ENCODE results near the gene VGLL1.

DNA sequence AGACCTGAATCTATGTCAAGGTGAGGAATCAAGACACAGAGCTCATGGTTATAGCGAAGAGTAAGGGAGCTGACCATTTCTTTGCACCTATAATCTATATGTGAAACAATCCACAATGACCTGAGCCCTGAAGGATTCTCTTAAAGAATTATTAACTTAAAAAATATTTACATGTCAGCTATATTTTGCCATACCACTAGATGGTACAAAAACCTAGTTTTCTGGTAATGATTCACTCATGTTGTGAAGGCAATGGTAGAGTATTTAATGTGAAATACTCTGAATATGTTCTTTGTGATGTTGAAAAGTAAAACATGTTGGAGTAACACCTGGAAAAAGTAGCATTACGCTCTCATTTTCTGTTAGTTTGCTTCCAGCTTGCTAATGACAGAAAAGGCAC, 40.0 kb downstream of the VGLL1 start:
- TF ChIP-seq, protein P1, sequence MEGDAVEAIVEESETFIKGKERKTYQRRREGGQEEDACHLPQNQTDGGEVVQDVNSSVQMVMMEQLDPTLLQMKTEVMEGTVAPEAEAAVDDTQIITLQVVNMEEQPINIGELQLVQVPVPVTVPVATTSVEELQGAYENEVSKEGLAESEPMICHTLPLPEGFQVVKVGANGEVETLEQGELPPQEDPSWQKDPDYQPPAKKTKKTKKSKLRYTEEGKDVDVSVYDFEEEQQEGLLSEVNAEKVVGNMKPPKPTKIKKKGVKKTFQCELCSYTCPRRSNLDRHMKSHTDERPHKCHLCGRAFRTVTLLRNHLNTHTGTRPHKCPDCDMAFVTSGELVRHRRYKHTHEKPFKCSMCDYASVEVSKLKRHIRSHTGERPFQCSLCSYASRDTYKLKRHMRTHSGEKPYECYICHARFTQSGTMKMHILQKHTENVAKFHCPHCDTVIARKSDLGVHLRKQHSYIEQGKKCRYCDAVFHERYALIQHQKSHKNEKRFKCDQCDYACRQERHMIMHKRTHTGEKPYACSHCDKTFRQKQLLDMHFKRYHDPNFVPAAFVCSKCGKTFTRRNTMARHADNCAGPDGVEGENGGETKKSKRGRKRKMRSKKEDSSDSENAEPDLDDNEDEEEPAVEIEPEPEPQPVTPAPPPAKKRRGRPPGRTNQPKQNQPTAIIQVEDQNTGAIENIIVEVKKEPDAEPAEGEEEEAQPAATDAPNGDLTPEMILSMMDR (conservative IDR thresholded peaks at IDR 0.05; ENCODE audit: low read length): peak; percentile 45
- TF ChIP-seq EZH2phosphoT487 (IDR thresholded peaks at IDR 0.05; ENCODE audit: borderline replicate concordance, low read depth, low read length): no peak

All from OCI-LY7 (cell line).